ENCODE results near the gene MBP. TPM values are rescaled to one million over a fixed set of nuclear protein-coding genes. Genes with fewer than 3 reads are reported as not detected.

MBP gene
- total RNA-seq, 1 experiment from 2014 or later, result 31.6 TPM

GRCh38 chr18:77114415-77115191 is 18.0 kb downstream of the MBP start:
- H3K36me3 Mint-ChIP-seq (ENCODE audit: insufficient read depth, unreplicated experiment), result peaks cover 7% of the 10 kb centered on the region
- peaks cover 6% of the 10 kb centered on the region for H3K9me3 Mint-ChIP-seq (ENCODE audit: unreplicated experiment)
- H3K4me3 Mint-ChIP-seq (ENCODE audit: unreplicated experiment), result peak overlapping the region; percentile 57
- ChIA-PET CTCF (interaction anchor here (0.5 to 1.5 kb wide), 10 partner anchors 9 to 312 kb away, joined by 3 to 10 read pairs (median 4); no protein-coding TSS in a partner anchor), POLR2A (interaction anchor here (0.6 to 4.1 kb wide), 17 partner anchors 9 to 139 kb away, joined by 3 to 68 read pairs (median 5); partner anchors contain the start of gene MBP)
- H3K4me1 Mint-ChIP-seq (ENCODE audit: insufficient read depth, unreplicated experiment), result peaks cover 44% of the 10 kb centered on the region
- BruUV-seq (replicated peaks), result no TSS peak
- intact Hi-C loops (cut with micrococcal nuclease), result loop anchor here (2.0 kb wide), 2 partner anchors 14 kb away; no protein-coding TSS in a partner anchor
- no peaks in the 10 kb centered on the region for H3K27me3 Mint-ChIP-seq (ENCODE audit: insufficient read depth, unreplicated experiment)
- DNase-seq (ENCODE audit: unreplicated experiment), result peak; percentile 98
- peak overlapping the region; percentile 85 for H3K27ac Mint-ChIP-seq (ENCODE audit: low read depth, unreplicated experiment)
- TF ChIP-seq CTCF (IDR thresholded peaks at IDR 0.05; ENCODE audit: unreplicated experiment), result no peak

- H3K36me3 Mint-ChIP-seq (ENCODE audit: insufficient read depth, unreplicated experiment), result peaks cover 7% of the 10 kb centered on the region
- ChIA-PET CTCF (interaction anchor here (0.5 to 1.5 kb wide), 6 partner anchors 13 to 312 kb away, joined by 3 to 10 read pairs (median 4); no protein-coding TSS in a partner anchor), POLR2A (interaction anchor here (0.6 to 4.1 kb wide), 15 partner anchors 10 to 138 kb away, joined by 3 to 68 read pairs (median 6); partner anchors contain the start of gene MBP)
- DNase-seq (ENCODE audit: unreplicated experiment), result no peak
- H3K27me3 Mint-ChIP-seq (ENCODE audit: insufficient read depth, unreplicated experiment), result no peaks in the 10 kb centered on the region
- no peak for TF ChIP-seq CTCF (IDR thresholded peaks at IDR 0.05; ENCODE audit: unreplicated experiment)
- peak overlapping the region; percentile 57 for H3K4me3 Mint-ChIP-seq (ENCODE audit: unreplicated experiment)
- intact Hi-C loops (cut with micrococcal nuclease), result loop anchor here (2.0 kb wide), 2 partner anchors 13 to 15 kb away; no protein-coding TSS in a partner anchor
- peaks cover 44% of the 10 kb centered on the region for H3K4me1 Mint-ChIP-seq (ENCODE audit: insufficient read depth, unreplicated experiment)
- H3K27ac Mint-ChIP-seq (ENCODE audit: low read depth, unreplicated experiment), result peak overlapping the region; percentile 85
- BruUV-seq (replicated peaks), result no TSS peak
- peaks cover 6% of the 10 kb centered on the region for H3K9me3 Mint-ChIP-seq (ENCODE audit: unreplicated experiment)
Measured at GRCh38 chr18:77114152-77114414, 18.5 kb downstream of the MBP start.

GRCh38 chr18:77113361-77114151 is 19.0 kb downstream of the MBP start:
- H3K27ac Mint-ChIP-seq (ENCODE audit: low read depth, unreplicated experiment), result peak overlapping the region; percentile 85
- BruUV-seq (replicated peaks), result no TSS peak
- no peaks in the 10 kb centered on the region for H3K27me3 Mint-ChIP-seq (ENCODE audit: insufficient read depth, unreplicated experiment)
- no peak for TF ChIP-seq CTCF (IDR thresholded peaks at IDR 0.05; ENCODE audit: unreplicated experiment)
- intact Hi-C loops (cut with micrococcal nuclease), result loop anchor here (2.0 kb wide), 2 partner anchors 13 to 15 kb away; no protein-coding TSS in a partner anchor
- H3K4me3 Mint-ChIP-seq (ENCODE audit: unreplicated experiment), result peak overlapping the region; percentile 1
- CTCF ChIA-PET, result interaction anchor here (0.6 to 1.5 kb wide), 3 partner anchors 114 to 311 kb away, joined by 3 to 5 read pairs (median 4); no protein-coding TSS in a partner anchor
- peaks cover 7% of the 10 kb centered on the region for H3K36me3 Mint-ChIP-seq (ENCODE audit: insufficient read depth, unreplicated experiment)
- no peak for DNase-seq (ENCODE audit: unreplicated experiment)
- peaks cover 40% of the 10 kb centered on the region for H3K4me1 Mint-ChIP-seq (ENCODE audit: insufficient read depth, unreplicated experiment)
- peaks cover 2% of the 10 kb centered on the region for H3K9me3 Mint-ChIP-seq (ENCODE audit: unreplicated experiment)
- POLR2A ChIA-PET, result interaction anchor here (0.6 to 4.1 kb wide), 14 partner anchors 10 to 138 kb away, joined by 3 to 68 read pairs (median 6); partner anchors contain the start of gene MBP

- peaks cover 39% of the 10 kb centered on the region for H3K4me1 Mint-ChIP-seq (ENCODE audit: insufficient read depth, unreplicated experiment)
- intact Hi-C loops (cut with micrococcal nuclease), result no loop called here
- CTCF ChIA-PET, result no interaction called here
Measured at GRCh38 chr18:77112747-77113092, 19.9 kb downstream of the MBP start.

More at GRCh38 chr18:77112747-77113092, 19.9 kb downstream of the MBP start:
- Mint-ChIP-seq H3K4me3 (ENCODE audit: unreplicated experiment) (no peak overlapping the region), H3K27ac (ENCODE audit: low read depth, unreplicated experiment) (no peak overlapping the region), H3K27me3 (ENCODE audit: insufficient read depth, unreplicated experiment) (no peaks in the 10 kb centered on the region), H3K36me3 (ENCODE audit: insufficient read depth, unreplicated experiment) (peaks cover 7% of the 10 kb centered on the region), H3K9me3 (ENCODE audit: unreplicated experiment) (no peaks in the 10 kb centered on the region)
- no peak for TF ChIP-seq CTCF (IDR thresholded peaks at IDR 0.05; ENCODE audit: unreplicated experiment)
- POLR2A ChIA-PET, result interaction anchor here (1.1 kb wide), 1 partner anchor 23 kb away, joined by 3 read pairs; no protein-coding TSS in a partner anchor
- DNase-seq (ENCODE audit: unreplicated experiment), result no peak
- BruUV-seq (replicated peaks), result no TSS peak
